HepG2 (cell line): ENCODE results near the gene TNFSF13. TPM values are rescaled to one million over a fixed set of nuclear protein-coding genes. Genes with fewer than 3 reads are reported as not detected.

Experiments
- CHCHD3 ChIP-seq: sonication (generic); formaldehyde crosslinking; IDR thresholded peaks from 2 replicates; pipeline ENCODE4 v1.8.0; 2022; ENCODE audit warnings: mild to moderate bottlenecking, missing genetic modification reagents, moderate library complexity
- HMGA1 ChIP-seq: sonication (generic); formaldehyde crosslinking; conservative IDR thresholded peaks from 2 replicates; pipeline ENCODE4 v1.4.0; 2020; ENCODE audit warnings: missing genetic modification reagents
- HNRNPL ChIP-seq: fragments of 200-400 bp; formaldehyde crosslinking; IDR thresholded peaks from 2 replicates; pipeline ENCODE4 v1.6.1; 2017; ENCODE audit warnings: mild to moderate bottlenecking, low read depth, low read length
- PAXIP1 ChIP-seq: sonication (generic); formaldehyde crosslinking; conservative IDR thresholded peaks from 2 replicates; pipeline ENCODE4 v1.4.0; 2020; ENCODE audit warnings: mild to moderate bottlenecking, missing genetic modification reagents, moderate library complexity
- PPARG ChIP-seq: conservative IDR thresholded peaks from 2 replicates; pipeline ENCODE4 v1.6.1; 2016; ENCODE audit warnings: missing biosample characterization, missing genetic modification reagents
- PRMT3 ChIP-seq: sonication (generic); formaldehyde crosslinking; IDR thresholded peaks from 2 replicates; pipeline ENCODE4 v1.8.1; 2022; ENCODE audit warnings: low read depth, mild to moderate bottlenecking, moderate library complexity, missing genetic modification reagents, borderline replicate concordance
- RAD21 ChIP-seq: fragments of 450-650 bp; formaldehyde crosslinking; IDR thresholded peaks from 2 replicates; pipeline ENCODE4 v1.5.0; 2020; ENCODE audit warnings: mild to moderate bottlenecking
- RERE ChIP-seq: IDR thresholded peaks from 2 replicates; pipeline ENCODE4 v1.6.1; 2016; ENCODE audit warnings: low read depth, missing genetic modification reagents, missing compliant biosample characterization
- TBX2 ChIP-seq: sonication (generic); formaldehyde crosslinking; IDR thresholded peaks from 2 replicates; pipeline ENCODE4 v1.5.0; 2020; ENCODE audit warnings: missing genetic modification reagents, mild to moderate bottlenecking, borderline replicate concordance
- ZFP36 ChIP-seq: fragments of 150-350 bp; IDR thresholded peaks from 2 replicates; pipeline ENCODE4 v1.6.1; 2018; ENCODE audit warnings: borderline replicate concordance, low read length, low read depth; ENCODE audit not compliant: partially characterized antibody
- ZFYVE20 ChIP-seq: sonication (generic); formaldehyde crosslinking; IDR thresholded peaks from 2 replicates; pipeline ENCODE4 v1.8.0; 2023; ENCODE audit warnings: low read depth, mild to moderate bottlenecking, moderate library complexity, missing genetic modification reagents, borderline replicate concordance
- ZNF121 ChIP-seq: sonication (generic); formaldehyde crosslinking; IDR thresholded peaks from 2 replicates; pipeline ENCODE4 v1.5.0; 2020; ENCODE audit warnings: mild to moderate bottlenecking, missing genetic modification reagents
- ZNF24 ChIP-seq: fragments of 450-650 bp; IDR thresholded peaks from 2 replicates; pipeline ENCODE4 v1.6.1; 2017; ENCODE audit warnings: antibody characterized with exemption, mild to moderate bottlenecking
- ZNF687 ChIP-seq: sonication (generic); formaldehyde crosslinking; IDR thresholded peaks from 2 replicates; pipeline ENCODE4 v1.5.1; 2020; ENCODE audit warnings: mild to moderate bottlenecking, missing genetic modification reagents, moderate library complexity
- ZNF775 ChIP-seq: sonication (generic); formaldehyde crosslinking; IDR thresholded peaks from 2 replicates; pipeline ENCODE4 v1.4.0; 2020; ENCODE audit warnings: missing genetic modification reagents, mild to moderate bottlenecking, moderate library complexity, borderline replicate concordance
- polyA plus RNA-seq, 8 experiments: library from polyadenylated mRNA; depleted of rRNA in 3 of 8; stranded (reverse) in 7 of 8; unstranded in 1 of 8; fragments of >200 nt; fragmentation: Illumina TruSeq in 4 of 8; extraction: Trizol in 4 of 8; gene quantifications; 2 replicates each; pipeline versions ENCODE4 v1.2.1 to v1.2.3, GENCODE V29; 2011 to 2016; ENCODE audit warnings: low read depth in 4 of 8, missing spikeins in 1 of 8, mixed read lengths in 1 of 8; ENCODE audit not compliant: insufficient read depth in 1 of 8
- total RNA-seq, 5 experiments: library from RNA; depleted of rRNA; stranded (reverse); fragments of >200 nt; fragmentation: Illumina TruSeq; extraction: Trizol; gene quantifications; 2 replicates each; pipeline ENCODE4 v1.2.3, GENCODE V29; 2016; ENCODE audit warnings: low read depth in 1 of 5

TNFSF13 gene
- total and polyA plus RNA-seq, 2 of the 13 experiments (the other 11 are each of a cell fraction or from before 2014, with no cell fraction given): 2.5 to 3.3 TPM

- no peak for TF ChIP-seq HMGA1
- TF ChIP-seq PPARG (CRISPR knock-in tag): no peak
- no peak for TF ChIP-seq ZNF775 (CRISPR knock-in tag)
- no peak for TF ChIP-seq ZFYVE20
- peak; percentile 35; the same call in 1 of the 2 replicates for TF ChIP-seq TBX2 (CRISPR knock-in tag)
- no peak for TF ChIP-seq RERE
- no peak for TF ChIP-seq ZFP36
- no peak; the same call in 1 of the 2 replicates for TF ChIP-seq PRMT3
- TF ChIP-seq PAXIP1 (CRISPR knock-in tag): no peak
- TF ChIP-seq ZNF687 (CRISPR knock-in tag): peak; percentile 68
- no peak for TF ChIP-seq HNRNPL
- TF ChIP-seq ZNF24: no peak
- no peak for TF ChIP-seq RAD21 (CRISPR knock-in tag)
- no peak for TF ChIP-seq ZNF121 (CRISPR knock-in tag)
- no peak for TF ChIP-seq CHCHD3
Measured at GRCh38 chr17:7548585-7549400, 9.8 kb upstream of the TNFSF13 start, which contains the start of gene TNFSF12 (continued).
